H1 (cell line): ENCODE results near the gene ALG1. TPM values are rescaled to one million over a fixed set of nuclear protein-coding genes. Genes with fewer than 3 reads are reported as not detected.

ENCODE experiments used
- CTCF ChIA-PET: fragments of 300-600 bp; sonication (Branson Sonifier 250); formaldehyde crosslinking; loops from one replicate; lab custom pipeline; 2021; ENCODE audit not compliant: partially characterized antibody; lab: Charles Lee
- POLR2A ChIA-PET: fragments of 300-600 bp; sonication (Branson Sonifier 250); formaldehyde crosslinking; loops from one replicate; lab custom pipeline; 2021; ENCODE audit warnings: inconsistent platforms; ENCODE audit not compliant: partially characterized antibody; lab: Charles Lee
- DNase-seq, 2 experiments: peaks; one replicate each; pipeline versions ENCODE4 v3.0.0 to v3.0.0-alpha.2; 2010 to 2022; ENCODE audit warnings: low spot score in 2 of 2, low read depth in 1 of 2, mixed read lengths in 1 of 2
- FAIRE-seq: peaks from 2 replicates; lab custom pipeline; 2011; peaks lifted over from hg19 to GRCh38; lab: Jason Lieb, UNC
- H2AFZ ChIP-seq: 2 replicates; pipeline ENCODE4 v1.8.1; 2012; ENCODE audit warnings: low read length, inconsistent platforms
- H2AK5ac ChIP-seq: 2 replicates; pipeline ENCODE4 v1.6.1; 2013; ENCODE audit warnings: low read depth, low read length
- H2BK120ac ChIP-seq: replicated peaks from 2 replicates; pipeline ENCODE3; 2013; ENCODE audit warnings: low read depth, low read length, inconsistent platforms
- H2BK12ac ChIP-seq: 2 replicates; pipeline ENCODE4 v1.6.1; 2013; ENCODE audit warnings: low read depth, low read length
- H2BK15ac ChIP-seq: 2 replicates; pipeline ENCODE4 v1.6.1; 2013; ENCODE audit warnings: low read length
- H2BK20ac ChIP-seq: 2 replicates; pipeline ENCODE4 v1.6.1; 2013; ENCODE audit warnings: low read length
- H2BK5ac ChIP-seq: 2 replicates; pipeline ENCODE4 v1.6.1; 2013; ENCODE audit warnings: low read depth, low read length
- H3K14ac ChIP-seq: 2 replicates; pipeline ENCODE4 v1.6.1; 2013; ENCODE audit warnings: inconsistent platforms; ENCODE audit not compliant: insufficient read length
- H3K18ac ChIP-seq: 2 replicates; pipeline ENCODE4 v1.6.1; 2013; ENCODE audit warnings: low read length; ENCODE audit errors: extremely low read depth
- H3K23ac ChIP-seq: 2 replicates; pipeline ENCODE4 v1.6.1; 2013; ENCODE audit warnings: inconsistent platforms; ENCODE audit not compliant: insufficient read length
- H3K23me2 ChIP-seq: 2 replicates; pipeline ENCODE4 v1.6.1; 2013; ENCODE audit warnings: low read depth, low read length
- H3K27ac ChIP-seq: 2 replicates; pipeline ENCODE4 v1.6.1; 2011; ENCODE audit warnings: low read depth, low read length, inconsistent platforms
- H3K27me3 ChIP-seq, 4 experiments: replicated peaks in 1 of 4; 1 replicate in 1 of 4; 2 replicates in 3 of 4; pipeline versions ENCODE4 v1.6.1 to v1.8.1; 2011 to 2013; ENCODE audit warnings: low read length in 3 of 4, mild to moderate bottlenecking in 3 of 4, inconsistent platforms in 2 of 4, mixed read lengths in 2 of 4, moderate library complexity in 1 of 4; ENCODE audit not compliant: control insufficient read depth in 3 of 4, insufficient read depth in 3 of 4; ENCODE audit errors: extremely low read depth in 1 of 4
- H3K36me3 ChIP-seq, 4 experiments: 2 replicates each; pipeline versions ENCODE4 v1.6.1 to v1.8.1; 2011 to 2013; ENCODE audit warnings: mild to moderate bottlenecking in 4 of 4, low read length in 3 of 4, moderate library complexity in 2 of 4, control low read depth in 1 of 4, inconsistent platforms in 1 of 4; ENCODE audit not compliant: insufficient read depth in 4 of 4, control insufficient read depth in 2 of 4
- H3K4ac ChIP-seq: replicated peaks from 2 replicates; pipeline ENCODE3; 2013; ENCODE audit warnings: low read length, low read depth, mixed read lengths, inconsistent platforms; ENCODE audit not compliant: insufficient read length
- H3K4me1 ChIP-seq, 4 experiments: replicated peaks in 1 of 4; 1 replicate in 1 of 4; 2 replicates in 3 of 4; pipeline versions ENCODE4 v1.6.1 to v1.8.1; 2011 to 2013; ENCODE audit warnings: low read length in 3 of 4, inconsistent platforms in 2 of 4, mixed read lengths in 1 of 4; ENCODE audit not compliant: insufficient read depth in 4 of 4, control insufficient read depth in 3 of 4
- H3K4me2 ChIP-seq, 2 experiments: 2 replicates each; pipeline versions ENCODE4 v1.6.1 to v1.8.1; 2011 to 2013; ENCODE audit warnings: low read depth in 2 of 2, low read length in 2 of 2, control low read depth in 1 of 2, inconsistent platforms in 1 of 2, mild to moderate bottlenecking in 1 of 2; ENCODE audit not compliant: insufficient read depth in 1 of 2
- H3K4me3 ChIP-seq, 4 experiments: fragments of 200-600, 300-600 bp in 1 of 4; sonication (generic), shearing (Covaris generic), sonication (Bioruptor Twin) in 1 of 4; 2 replicates each; pipeline versions ENCODE4 v1.5.1 to v1.8.1; 2011 to 2016; ENCODE audit warnings: low read length in 4 of 4, low read depth in 3 of 4, control low read depth in 2 of 4, inconsistent platforms in 2 of 4, mild to moderate bottlenecking in 2 of 4, mixed read lengths in 1 of 4, moderate library complexity in 1 of 4; ENCODE audit not compliant: insufficient read depth in 2 of 4; ENCODE audit errors: extremely low read depth in 1 of 4
- H3K56ac ChIP-seq: replicated peaks from 2 replicates; pipeline ENCODE3; 2013; ENCODE audit warnings: low read depth, mild to moderate bottlenecking, mixed read lengths, low read length, inconsistent platforms; ENCODE audit not compliant: insufficient read length
- H3K79me1 ChIP-seq: 2 replicates; pipeline ENCODE4 v1.6.1; 2013; ENCODE audit warnings: low read depth, low read length, control low read depth
- H3K79me2 ChIP-seq, 2 experiments: 2 replicates each; pipeline versions ENCODE4 v1.6.1 to v1.8.1; 2012 to 2013; ENCODE audit warnings: low read length in 2 of 2, mild to moderate bottlenecking in 2 of 2, inconsistent platforms in 1 of 2; ENCODE audit not compliant: insufficient read depth in 2 of 2, control insufficient read depth in 1 of 2
- H3K9ac ChIP-seq, 4 experiments: replicated peaks in 1 of 4; 1 replicate in 1 of 4; 2 replicates in 3 of 4; pipeline versions ENCODE4 v1.6.1 to v1.8.1; 2011 to 2013; ENCODE audit warnings: low read depth in 3 of 4, low read length in 3 of 4, control low read depth in 2 of 4, mild to moderate bottlenecking in 2 of 4, moderate library complexity in 2 of 4, inconsistent platforms in 1 of 4; ENCODE audit errors: extremely low read depth in 1 of 4
- H3K9me3 ChIP-seq, 2 experiments: 2 replicates each; pipeline versions ENCODE4 v1.6.1 to v1.8.1; 2012 to 2013; ENCODE audit warnings: mild to moderate bottlenecking in 2 of 2, moderate library complexity in 2 of 2, control low read depth in 1 of 2, inconsistent platforms in 1 of 2, low read depth in 1 of 2, low read length in 1 of 2, mixed read lengths in 1 of 2; ENCODE audit not compliant: insufficient read depth in 2 of 2
- H4K20me1 ChIP-seq, 2 experiments: replicated peaks in 1 of 2; 2 replicates each; pipeline versions ENCODE3 to v1.8.1; 2011 to 2013; ENCODE audit warnings: inconsistent platforms in 2 of 2, low read length in 2 of 2, mild to moderate bottlenecking in 1 of 2; ENCODE audit not compliant: insufficient read depth in 2 of 2, control insufficient read depth in 1 of 2
- H4K5ac ChIP-seq: 2 replicates; pipeline ENCODE4 v1.6.1; 2013; ENCODE audit warnings: low read length, low read depth, mixed read lengths, inconsistent platforms; ENCODE audit not compliant: insufficient read length
- H4K8ac ChIP-seq: 2 replicates; pipeline ENCODE4 v1.8.0; 2013; ENCODE audit warnings: mild to moderate bottlenecking, moderate library complexity, low read length, inconsistent platforms; ENCODE audit not compliant: insufficient read depth; ENCODE audit errors: extremely low read depth
- H4K91ac ChIP-seq: replicated peaks from 2 replicates; pipeline ENCODE3; 2013; ENCODE audit warnings: low read length, mixed read lengths, inconsistent platforms; ENCODE audit not compliant: insufficient read length
- EP300 ChIP-seq, 2 experiments: IDR thresholded peaks; 1 replicate in 1 of 2; 2 replicates in 1 of 2; pipeline ENCODE4 v1.6.1; 2011 to 2012; ENCODE audit warnings: low read depth in 2 of 2, low read length in 2 of 2, mild to moderate bottlenecking in 2 of 2, borderline replicate concordance in 1 of 2, inconsistent platforms in 1 of 2, moderate library complexity in 1 of 2
- WGBS, 2 experiments: shearing (Covaris generic) in 1 of 2; methylation state at CpG; one replicate each; pipeline versions ENCODE4 v1.1.6 to v1.1.7; 2013 to 2015; ENCODE audit warnings: low lambda C conversion rate in 2 of 2, mixed read lengths in 2 of 2, inconsistent platforms in 1 of 2, low coverage in 1 of 2, missing lambda C conversion rate in 1 of 2; ENCODE audit not compliant: insufficient replicate concordance in 2 of 2, insufficient coverage in 1 of 2, insufficient read length in 1 of 2; ENCODE audit errors: extremely low coverage in 1 of 2, missing lambda C conversion rate in 1 of 2; 5-methylcytosine and 5-hydroxymethylcytosine counted together
- polyA plus RNA-seq, 7 experiments: library from polyadenylated mRNA; depleted of rRNA in 3 of 7; stranded (reverse) in 5 of 7; unstranded in 2 of 7; fragments of >200 nt in 5 of 7; fragments of 200-250 nt in 2 of 7; gene quantifications; 1 replicate in 5 of 7; 2 replicates in 1 of 7; 4 replicates in 1 of 7; pipeline versions ENCODE4 v1.2.1 to v1.2.3, GENCODE V29; 2011 to 2013; ENCODE audit warnings: missing spikeins in 2 of 7, mixed read lengths in 2 of 7
- total RNA-seq: library from RNA; stranded (reverse); fragmentation: NEBNext Ultra II Directional; extraction: Animal tissue kit (Norgen Biotek cat#: 25700); gene quantifications from 2 replicates; pipeline ENCODE4 v1.2.1, GENCODE V29; 2021

Gene ALG1
- total and polyA plus RNA-seq, 2 of the 8 experiments (the other 6 are each of a cell fraction or from before 2014, with no cell fraction given) = 34.8 to 46.5 TPM

DNA sequence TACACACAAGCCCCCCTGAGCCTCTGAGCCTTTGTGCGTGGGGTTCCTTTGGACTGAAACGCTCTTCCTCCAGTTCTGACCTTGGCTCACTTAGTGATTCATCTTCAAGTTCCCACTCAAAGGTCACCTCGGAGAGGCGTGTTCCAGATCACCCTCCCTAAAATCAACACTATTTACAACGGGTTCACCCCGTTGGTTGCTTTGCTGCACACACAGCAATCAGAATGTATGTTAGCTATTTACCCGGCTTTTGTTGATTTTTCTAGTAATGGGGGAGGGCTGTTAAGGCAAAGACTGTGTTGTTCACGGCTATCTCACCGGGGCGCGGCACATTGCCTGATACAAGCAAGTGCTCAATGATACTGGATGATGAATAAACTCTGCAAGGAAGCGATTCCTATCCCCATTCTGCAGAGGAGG is 38.9 kb upstream of the ALG1 start:
- Histone ChIP-seq H3K4me1 (peaks cover 2 to 11% (median 8%) of the 10 kb centered on the region in 4 experiments), H4K20me1 (no peaks in the 10 kb centered on the region), H4K91ac (no peak overlapping the region), H3K27ac (no peak overlapping the region), H3K36me3 (no peaks in the 10 kb centered on the region), H3K4ac (no peak overlapping the region), H2BK120ac (no peak overlapping the region), H3K9ac (peak overlapping the region in 2 of 4 experiments; percentile 42 to 70; a peak in 2 of 7 replicates), H3K27me3 (peaks cover 0 to 6% (median 5%) of the 10 kb centered on the region in 4 experiments; a peak in 3 of 7 replicates), H3K9me3 (no peaks in the 10 kb centered on the region), H2BK20ac (no peak overlapping the region), H2BK5ac (no peak overlapping the region), H3K23ac (no peak overlapping the region), H3K4me3 (peak overlapping the region; percentile 67 to 84 (median 80)), H3K4me2 (peak overlapping the region; percentile 69 to 84), H3K23me2 (peaks cover 12% of the 10 kb centered on the region), H3K18ac (no peak overlapping the region), H2BK15ac (no peak overlapping the region), H3K79me2 (no peaks in the 10 kb centered on the region), H2AK5ac (no peak overlapping the region), H4K5ac (no peak overlapping the region), H4K8ac (peak overlapping the region; percentile 100; the same call in 1 of the 2 replicates), H3K56ac (no peak overlapping the region), H2BK12ac (no peak overlapping the region), H3K14ac (no peak overlapping the region), H3K79me1 (no peaks in the 10 kb centered on the region), H2AFZ (peak overlapping the region; percentile 2; the same call in 1 of the 2 replicates)
- POLR2A ChIA-PET = interaction anchor here (2.0 kb wide), 1 partner anchor 8 kb away, joined by 7 read pairs; no protein-coding TSS in a partner anchor
- CTCF ChIA-PET = interaction anchor here (0.8 to 4.1 kb wide), 2 partner anchors 24 to 303 kb away, joined by 3 to 25 read pairs; no protein-coding TSS in a partner anchor
- WGBS, 2 experiments = 69% methylated on average over 12 of the region's 12 CpGs; no CpG with 5 or more reads in 1 of the 2 experiments
- no peak for DNase-seq
- FAIRE-seq = peak; percentile 62
- TF ChIP-seq EP300 (IDR thresholded peaks at IDR 0.05; ENCODE audit: borderline replicate concordance in 1 of 2, low read depth in 2 of 2, low read length in 2 of 2) = no peak
